Stimulated activated CD4-positive, alpha-beta T cell treated with anti-CD3 and anti-CD28 coated beads, Interleukin-12 subunit alpha, Interleukin-12 subunit beta, amount 100 ng/mL, for 4 hours (primary cell): ENCODE results near the gene MBOAT2.
A peak's percentile ranks its signal among the peaks of the same experiment; 100 is the strongest.

Experiments
- DNase-seq: peaks from one replicate; pipeline ENCODE4 v3.0.0-alpha.2; 2020

Gene MBOAT2

DNA sequence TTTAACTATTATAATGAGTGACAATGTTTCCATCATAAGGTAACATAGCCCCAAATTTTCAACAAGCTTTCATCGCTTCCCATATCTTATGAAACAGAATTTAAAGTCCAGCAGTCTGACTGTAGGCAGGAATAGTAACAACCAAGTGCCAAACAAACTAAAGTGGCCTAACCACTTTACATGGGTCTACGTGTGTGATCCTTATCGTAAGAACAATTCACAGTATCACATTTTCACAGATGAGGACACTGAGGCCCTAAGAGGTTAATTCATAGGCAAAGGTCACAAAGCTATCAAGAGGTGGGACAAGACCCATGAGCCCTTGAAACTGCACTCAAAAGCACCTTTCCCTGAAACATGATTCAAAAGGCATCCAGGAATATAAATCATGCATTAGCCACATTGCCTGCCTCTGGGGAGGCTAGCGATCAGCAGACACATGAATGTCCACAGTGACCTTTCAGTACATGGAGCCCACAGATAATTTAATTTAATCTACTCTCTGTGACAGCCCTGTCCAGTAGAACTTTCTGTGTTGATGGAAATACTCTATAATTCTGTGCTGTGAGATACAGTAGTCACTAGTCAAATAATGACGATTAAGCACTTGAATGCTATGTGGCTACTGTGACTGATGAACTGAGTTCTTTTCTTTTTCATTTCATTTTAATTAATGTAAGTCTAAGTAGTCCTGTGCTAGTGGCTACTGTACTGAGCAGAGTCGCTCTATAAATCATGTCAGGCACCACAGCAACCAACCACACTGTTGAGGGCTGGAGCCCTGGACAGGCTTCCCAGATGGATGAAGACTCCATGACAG, 196.4 kb downstream of the MBOAT2 start:
- no peak for DNase-seq

GRCh38 chr2:8805278-8806210, 197.9 kb downstream of the MBOAT2 start:
- DNase-seq: no peak

- DNase-seq: peak; percentile 18
These were observed 199.7 kb downstream of the MBOAT2 start for GRCh38 chr2:8803658-8804379.

GRCh38 chr2:8802741-8803140, 200.7 kb downstream of the MBOAT2 start:
- no peak for DNase-seq
